ENCODE measurements around the gene INHBE.
"Not testable (repeated sequence)": the region's sequence is repeated elsewhere in the genome, so short reads cannot be mapped to it uniquely, and the experiment has no call there.

Gene INHBE, protein sequence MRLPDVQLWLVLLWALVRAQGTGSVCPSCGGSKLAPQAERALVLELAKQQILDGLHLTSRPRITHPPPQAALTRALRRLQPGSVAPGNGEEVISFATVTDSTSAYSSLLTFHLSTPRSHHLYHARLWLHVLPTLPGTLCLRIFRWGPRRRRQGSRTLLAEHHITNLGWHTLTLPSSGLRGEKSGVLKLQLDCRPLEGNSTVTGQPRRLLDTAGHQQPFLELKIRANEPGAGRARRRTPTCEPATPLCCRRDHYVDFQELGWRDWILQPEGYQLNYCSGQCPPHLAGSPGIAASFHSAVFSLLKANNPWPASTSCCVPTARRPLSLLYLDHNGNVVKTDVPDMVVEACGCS

DNA sequence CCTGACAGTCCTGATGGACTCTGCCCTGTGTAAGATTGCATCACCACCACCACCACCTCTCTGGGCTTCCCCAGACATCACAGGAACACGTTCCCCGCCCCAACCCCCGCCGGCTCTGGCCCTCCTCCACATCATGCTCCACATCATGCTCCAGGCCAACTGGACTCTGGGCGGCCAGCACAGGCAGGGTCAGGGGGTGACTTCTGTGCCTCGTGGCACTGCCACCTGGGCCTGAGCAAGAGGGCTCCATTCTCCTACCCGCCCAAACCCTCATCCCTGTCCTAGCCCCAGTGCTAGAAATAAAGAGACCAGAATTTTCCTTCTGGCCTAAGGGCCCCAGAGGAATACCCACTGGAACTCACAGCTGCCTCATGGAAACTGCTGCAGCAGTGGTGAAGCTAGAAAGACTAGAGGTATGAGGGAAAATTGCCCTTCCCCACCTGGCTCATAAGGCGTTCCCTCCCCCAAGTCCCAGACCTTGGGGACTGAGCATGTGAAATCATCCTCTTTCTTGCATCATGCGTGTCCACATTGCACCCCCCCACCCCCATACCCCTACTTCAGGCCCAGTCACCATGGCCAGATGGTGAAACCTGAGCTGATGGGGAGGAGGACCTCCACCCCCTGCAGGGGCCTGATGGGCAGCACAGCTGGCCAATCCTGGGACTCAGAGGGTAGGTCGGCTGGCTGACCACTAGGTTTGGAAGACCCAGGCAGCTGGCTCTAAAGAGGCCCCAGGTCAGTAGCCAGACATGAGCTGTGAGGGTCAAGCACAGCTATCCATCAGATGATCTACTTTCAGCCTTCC is at the start of gene INHBE:
Gene INHBE (plus strand): TSS at position 742 of the 808 bp plus-strand sequence. CDS start 230 bp downstream, outside the sequence.
- no peak for FAIRE-seq

DNA sequence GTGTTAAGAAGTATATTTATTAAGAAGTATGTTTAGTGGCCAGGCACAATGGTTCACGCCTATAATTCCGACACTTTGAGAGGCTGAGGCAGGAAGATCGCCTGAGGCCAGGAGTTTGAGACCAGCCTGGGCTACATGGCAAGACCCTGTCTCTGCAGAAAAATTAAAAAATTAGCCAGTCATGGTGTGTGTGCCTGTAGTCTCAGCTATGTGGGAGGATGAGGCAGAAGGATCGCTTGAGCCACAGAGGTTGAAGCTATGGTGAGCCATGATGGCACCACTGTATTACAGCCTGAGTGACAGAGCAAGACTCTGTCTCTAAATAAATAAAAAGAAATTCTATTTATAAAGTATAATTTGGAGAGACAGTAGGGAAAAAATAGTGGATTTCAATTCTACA is 44.6 kb upstream of the INHBE start:
- FAIRE-seq: no peak

DNA sequence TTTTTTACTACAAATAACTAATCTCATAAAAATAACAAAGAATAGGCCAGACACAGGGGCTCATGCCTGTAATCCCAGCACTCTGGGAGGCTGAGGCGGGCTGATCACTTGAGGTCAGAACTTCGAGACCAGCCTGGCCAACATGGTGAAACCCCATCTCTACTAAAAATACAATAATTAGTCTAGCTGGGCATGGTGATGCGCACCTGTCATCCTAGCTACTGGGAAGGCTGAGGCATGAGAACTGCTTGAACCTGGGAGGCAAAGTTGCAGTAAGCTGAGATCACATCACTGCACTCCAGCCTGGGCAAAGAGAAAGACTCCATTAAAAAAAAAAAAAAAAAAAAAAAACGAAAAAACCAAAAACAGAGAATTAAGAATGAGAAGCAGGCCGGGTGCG is 40.9 kb upstream of the INHBE start:
- not testable (repeated sequence) for FAIRE-seq

DNA sequence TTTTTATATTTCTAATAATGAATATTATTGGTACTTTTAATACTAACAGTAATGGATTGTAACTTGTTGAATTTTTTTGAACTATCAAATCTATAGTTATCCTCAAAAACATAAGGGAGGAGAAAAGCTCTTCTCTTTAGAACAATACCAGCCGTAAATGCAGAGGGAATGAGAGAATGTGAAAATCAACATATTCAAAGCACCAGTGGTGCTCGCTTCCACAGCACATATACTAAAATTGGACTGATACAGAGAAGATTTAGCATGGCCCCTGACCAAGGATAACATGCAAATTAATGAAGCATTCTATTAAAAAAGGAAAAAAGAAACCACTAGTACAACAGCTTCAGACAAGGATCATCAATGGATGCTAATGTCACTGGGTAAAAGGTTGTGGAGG is 40.0 kb upstream of the INHBE start:
- FAIRE-seq: no peak

DNA sequence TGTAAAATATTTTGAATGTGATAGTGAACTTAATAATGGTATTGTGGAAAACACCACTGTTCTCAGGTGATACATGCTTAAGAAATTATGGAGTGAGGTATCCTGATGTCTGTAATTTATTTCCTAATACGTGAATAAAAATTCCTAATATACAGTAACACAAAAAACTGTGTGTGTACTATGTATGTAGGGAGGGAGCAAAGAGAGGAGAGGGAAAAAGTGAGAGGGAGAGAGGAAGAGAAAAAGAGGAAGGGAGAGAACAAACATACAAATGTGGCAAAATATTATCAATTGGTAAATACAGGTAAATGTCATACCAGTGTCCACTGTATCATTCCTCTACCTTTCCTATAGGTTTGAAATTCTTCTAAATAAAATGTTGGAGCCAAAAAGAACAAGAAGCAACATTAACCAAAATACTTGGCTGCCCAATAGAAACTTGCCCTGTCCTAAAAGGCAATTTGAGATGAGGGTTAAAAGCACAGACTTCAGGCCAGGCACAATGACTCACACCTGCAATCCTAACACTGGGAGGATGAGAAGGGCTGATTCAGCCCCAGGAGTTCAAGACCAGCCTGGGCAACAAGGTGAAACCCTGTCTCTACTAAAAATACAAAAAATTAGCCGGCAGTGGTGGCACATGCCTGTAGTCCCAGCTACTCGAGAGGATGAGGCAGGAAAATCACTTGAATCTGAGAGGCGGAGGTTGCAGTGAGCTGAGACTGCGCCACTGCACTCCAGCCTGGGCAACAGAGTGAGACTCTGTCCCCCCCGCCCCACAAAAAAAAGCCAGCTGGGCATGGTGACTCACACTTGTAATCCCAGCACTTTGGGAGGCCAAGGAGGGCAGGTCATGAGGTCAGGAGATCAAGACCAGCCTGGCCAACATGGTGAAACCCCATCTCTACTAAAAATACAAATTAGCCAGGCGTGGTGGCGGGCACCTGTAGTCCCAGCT is 38.8 kb upstream of the INHBE start:
- FAIRE-seq: no peak

DNA sequence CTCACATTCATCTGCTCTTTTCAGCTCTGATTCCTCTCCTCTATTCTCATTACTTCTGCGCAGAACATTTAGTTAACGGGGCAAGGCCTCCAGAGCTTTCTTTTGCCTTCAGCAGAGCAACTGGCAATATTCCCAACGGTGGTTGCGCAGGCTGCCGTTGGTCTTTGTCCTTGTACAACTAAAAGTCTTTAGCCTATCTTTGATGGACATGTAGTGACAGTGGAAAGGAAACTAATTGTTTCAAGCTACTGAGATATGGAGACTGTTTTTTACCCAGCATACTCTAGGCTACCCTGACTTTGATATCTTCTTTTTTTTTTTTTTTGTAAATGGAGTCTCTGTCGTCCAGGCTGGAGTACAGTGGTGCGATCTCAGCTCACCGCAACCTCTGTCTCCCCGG is 36.9 kb upstream of the INHBE start:
- FAIRE-seq: no peak

DNA sequence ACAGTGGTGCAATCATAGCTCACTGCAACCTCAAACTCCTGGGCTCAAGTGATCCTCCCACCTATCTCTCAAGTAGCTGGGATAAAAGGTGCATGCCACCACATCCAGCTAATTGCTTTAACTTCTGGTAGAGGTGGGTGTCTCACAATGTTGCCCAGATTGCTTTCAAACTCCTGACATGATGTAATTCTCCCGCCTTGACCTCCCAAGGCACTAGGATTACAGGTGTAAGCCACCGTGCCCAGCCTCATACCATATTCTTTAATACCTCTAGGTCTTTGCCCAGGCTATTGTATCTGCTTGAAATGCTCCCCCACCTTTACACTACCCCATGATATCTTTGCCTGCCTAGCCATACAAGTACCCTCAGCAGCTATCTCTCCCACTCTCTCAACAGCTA is 35.6 kb upstream of the INHBE start:
- FAIRE-seq: no peak

DNA sequence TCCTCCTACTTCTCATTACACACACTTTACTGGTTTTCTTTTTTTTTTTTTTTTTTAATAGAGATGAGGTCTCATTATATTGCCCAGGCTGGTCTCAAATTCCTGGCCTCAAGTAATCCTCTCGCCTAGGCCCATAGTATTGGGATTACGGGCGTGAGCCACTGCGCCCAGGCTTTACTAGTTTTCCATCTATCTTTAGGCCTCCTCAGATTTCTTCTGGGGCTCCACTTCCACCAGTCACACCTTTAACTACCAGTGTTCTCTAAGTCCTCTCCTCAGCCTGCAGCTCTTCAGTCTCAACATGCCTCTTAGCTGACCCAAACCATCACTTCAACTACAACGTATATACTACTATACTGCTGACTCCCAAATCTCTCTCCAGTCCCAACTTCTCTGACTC is 34.6 kb upstream of the INHBE start:
- FAIRE-seq: no peak

DNA sequence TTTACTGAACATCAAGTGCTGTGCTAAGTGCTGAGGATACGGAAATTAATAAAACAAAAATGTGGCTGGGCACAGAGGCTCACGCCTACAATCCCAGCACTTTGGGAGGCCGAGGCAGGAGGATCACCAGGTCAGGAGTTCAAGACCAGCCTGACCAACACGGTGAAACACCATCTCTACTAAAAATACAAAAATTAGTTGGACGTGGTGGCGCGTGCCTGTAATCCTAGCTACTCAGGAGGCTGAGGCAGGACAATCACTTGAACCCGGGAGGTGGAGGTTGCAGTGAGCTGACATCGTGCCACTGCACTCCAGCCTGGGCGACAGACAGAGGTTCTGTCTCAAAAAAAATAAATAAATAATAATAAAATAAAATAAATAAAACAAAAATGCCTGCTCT is 28.2 kb upstream of the INHBE start:
- not testable (repeated sequence) for FAIRE-seq

DNA sequence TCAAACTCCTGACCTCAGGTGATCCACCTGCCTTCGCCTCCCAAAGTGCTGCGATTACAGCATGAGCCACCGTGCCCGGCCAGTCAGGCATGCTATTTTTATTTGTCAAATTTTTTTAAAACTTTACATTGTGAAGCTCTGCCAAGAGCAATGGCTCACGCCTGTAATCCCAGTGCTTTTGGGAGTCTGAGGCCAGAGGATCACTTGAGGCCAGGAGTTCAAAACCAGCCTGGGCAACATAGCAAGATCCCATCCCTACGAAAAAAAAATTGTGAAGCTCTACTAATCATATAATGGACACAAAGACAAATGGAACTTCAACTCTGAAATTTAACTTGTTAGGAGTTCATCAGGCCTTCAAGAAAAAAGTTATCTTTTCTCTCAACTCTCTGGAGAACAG is 26.1 kb upstream of the INHBE start:
- no peak for FAIRE-seq

DNA sequence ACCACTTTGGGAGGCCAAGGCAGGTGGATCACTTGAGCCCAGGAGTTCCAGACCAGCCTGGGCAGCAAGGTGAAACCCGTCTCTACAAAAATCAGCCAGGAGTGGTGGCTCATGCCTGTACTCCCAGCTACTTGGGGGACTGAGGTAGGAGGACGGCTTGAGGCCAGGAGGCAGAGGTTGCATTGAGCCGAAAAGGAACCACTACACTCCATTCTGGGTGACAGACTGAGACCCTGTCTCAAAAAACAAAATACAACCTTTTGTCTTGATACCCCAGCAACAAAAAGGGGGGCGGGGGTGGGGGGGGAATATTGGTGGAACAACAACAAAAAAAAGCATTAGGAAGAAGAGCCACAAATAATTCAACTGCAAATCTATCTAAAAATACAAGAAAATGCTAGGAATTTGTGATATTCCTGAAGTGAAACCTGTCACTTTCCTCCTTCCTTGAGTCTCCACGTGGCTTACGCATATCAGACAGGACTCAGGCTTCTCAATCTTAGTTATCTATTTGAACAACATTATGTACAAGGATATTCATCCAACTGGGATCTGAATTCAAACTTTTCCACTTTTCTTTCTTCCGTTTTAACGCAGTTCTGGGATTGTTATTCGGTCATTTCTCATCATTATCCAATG is 25.5 kb upstream of the INHBE start:
- no peak for FAIRE-seq

DNA sequence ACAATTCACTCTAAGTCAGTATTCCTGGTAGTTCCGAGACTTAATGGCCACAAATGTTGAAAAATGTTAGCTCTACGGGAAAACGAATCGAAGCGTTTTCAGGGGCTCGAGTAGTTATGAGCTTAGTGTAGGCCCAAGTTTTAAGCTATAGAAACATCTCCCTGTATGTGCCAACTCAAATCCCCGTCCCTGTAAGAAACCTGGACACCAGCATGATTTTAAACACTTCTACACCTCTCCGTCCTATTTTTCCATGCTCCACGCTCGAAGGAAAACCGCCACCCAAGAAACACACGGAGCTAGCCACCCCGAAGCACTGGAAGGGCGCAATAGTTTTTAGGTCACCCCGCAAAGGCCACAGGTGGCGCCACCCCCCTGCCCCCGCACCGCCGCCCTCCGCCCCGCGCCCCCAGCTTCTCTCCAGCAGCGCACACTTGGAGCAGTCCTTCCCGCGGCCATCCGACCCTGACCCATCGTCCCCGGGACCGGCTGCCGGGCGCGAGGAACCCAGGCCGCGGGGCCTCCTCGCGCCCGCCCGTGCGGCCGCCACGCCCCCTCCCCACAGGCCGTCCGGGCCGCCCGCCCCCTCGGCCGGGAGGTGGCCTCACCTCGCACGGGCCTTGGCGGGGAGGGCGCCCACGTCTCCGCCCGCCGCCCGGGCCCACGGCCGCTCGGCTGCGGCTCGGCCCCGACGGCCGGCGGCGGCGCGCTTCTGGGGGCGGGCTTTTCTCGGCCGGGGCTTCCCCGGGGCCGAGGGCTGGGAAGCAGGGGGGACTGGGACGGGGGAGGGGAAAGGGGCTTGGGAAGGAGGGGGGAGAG is 24.8 kb upstream of the INHBE start:
- FAIRE-seq: no peak

DNA sequence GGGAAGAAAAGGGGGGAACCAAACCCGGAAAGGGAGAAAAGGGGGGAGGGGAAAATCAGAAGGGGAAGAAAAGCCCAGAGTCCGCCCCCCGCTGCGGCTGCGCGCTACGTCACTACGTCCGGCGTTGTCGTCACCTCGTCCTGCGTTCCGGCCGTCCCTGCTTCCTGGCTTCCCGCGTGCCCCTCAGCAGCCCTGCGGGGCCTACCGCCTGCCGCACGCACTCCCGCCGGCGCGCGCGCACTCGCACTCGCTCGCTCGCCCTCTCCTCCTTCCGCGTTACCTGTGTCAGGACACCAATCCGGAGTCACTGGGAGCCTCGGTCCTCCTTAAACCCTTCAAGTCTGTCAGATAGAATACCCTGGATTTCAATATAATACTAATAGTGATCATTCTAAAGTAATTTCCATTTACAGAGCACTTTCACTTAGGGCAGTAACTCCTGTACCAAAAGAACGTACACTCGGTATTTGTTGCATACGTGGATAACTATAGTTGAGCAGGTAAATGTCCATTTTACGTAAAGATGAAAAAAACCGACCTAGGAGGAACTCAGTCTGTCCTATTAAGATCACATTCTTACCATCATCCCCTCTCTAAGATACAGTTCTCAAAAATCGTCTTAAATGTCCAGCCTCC is 24.1 kb upstream of the INHBE start, which contains the start of gene R3HDM2:
Gene R3HDM2 (minus strand): TSS at position 113 of the 636 bp plus-strand sequence. CDS start 120,615 bp downstream, outside the sequence.
- FAIRE-seq: no peak

DNA sequence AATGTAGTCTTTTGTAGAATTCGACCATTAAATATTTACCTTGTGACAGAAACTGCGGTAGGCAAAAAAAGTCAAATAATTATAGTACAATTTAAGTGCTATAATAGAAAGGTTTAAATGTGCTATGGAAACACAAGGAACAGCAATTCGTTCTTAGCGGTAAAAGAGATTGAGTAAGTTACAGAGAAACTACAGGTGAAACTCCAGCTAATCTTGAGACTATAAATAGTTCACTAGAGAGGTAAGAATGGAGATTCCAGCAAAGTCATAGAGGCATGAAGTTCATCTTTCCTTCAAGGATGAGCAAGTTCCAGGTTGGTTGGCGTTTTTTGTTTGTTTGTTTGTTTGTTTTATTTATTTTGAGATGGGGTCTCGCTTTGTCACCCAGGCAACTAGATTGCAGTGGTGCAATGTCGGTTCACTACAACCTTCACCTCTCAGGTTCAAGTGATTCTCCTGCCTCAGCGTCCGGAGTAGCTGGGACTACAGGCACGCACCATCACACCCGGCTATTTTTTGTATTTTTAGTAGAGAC is 23.4 kb upstream of the INHBE start:
- FAIRE-seq: no peak

DNA sequence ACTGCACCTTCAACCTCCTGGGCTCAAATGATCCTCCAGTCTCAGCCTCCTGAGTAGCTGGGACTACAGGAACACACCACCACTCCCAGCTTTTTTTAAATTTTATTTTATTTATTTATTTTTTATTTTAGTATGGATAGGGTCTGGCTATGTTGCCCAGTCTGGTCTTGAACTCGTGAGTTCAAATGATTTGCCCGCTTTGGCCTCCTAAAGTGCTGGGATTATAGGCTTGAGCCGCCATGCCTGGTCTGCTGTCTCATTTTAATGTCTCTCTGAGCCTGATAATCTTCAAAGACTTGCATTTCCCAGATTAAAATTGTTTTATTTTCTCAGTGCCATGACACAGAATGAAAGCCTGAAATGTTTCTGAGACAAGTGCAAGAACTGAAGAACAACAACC is 21.7 kb upstream of the INHBE start:
- no peak for FAIRE-seq

DNA sequence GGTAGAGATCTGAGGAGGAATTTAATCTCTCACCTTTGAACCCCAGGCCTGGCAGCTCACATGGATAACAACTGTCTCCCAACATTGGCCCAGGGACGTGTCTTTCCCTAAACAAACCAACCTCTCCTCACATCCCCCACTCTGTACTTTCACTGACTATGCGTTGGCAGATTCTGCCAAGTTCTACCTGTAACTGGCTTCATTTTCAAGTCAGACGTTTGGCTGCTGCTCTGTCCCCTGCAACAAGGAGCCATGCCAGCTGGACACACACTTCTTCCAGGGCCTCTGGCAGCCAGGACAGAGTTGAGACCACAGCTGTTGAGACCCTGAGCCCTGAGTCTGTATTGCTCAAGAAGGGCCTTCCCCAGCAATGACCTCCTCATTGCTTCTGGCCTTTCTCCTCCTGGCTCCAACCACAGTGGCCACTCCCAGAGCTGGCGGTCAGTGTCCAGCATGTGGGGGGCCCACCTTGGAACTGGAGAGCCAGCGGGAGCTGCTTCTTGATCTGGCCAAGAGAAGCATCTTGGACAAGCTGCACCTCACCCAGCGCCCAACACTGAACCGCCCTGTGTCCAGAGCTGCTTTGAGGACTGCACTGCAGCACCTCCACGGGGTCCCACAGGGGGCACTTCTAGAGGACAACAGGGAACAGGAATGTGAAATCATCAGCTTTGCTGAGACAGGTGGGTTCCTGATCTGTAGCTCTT is 20.4 kb upstream of the INHBE start, which contains the start of gene INHBC:
Gene INHBC (plus strand): TSS at position 268 of the 707 bp plus-strand sequence. CDS start 103 bp downstream, at position 371.
- no peak for FAIRE-seq

DNA sequence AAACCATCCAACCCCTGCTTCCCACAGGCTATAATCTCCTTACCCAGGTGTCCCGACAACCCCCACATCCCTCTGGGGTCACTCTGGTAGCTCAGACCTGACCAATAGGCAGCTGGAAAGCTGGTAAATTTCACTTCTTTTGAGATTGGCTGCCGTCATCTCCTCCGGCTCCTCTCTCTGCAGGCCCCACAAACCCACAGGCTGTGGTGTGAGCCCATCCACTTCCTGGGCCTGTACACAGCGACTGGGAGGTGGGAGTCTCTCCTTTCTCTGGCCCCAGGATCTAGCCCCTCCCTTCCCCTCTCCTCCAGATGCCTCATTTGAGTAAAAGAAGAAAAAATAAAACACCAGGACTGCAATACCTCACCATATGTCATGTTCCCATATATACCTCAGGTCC is 19.8 kb upstream of the INHBE start:
- FAIRE-seq: no peak

DNA sequence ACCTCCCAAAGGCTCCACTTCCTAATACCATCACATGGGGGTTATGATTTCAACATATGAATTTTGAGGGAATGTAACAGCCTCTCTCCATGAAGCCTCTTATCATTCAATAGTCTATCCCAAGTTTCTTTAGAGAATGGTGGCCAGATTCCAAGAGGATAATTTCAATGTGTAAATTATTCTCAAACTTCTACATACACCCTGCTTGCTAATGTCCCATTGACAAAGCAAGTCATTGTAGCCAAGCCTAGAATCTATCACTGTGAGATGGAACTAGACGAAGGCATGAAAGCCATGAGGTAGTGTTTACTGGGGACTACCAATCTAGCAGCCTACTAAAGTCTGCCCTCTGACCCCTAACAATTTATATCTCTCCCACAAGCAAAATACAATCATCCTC is 16.7 kb upstream of the INHBE start:
- no peak for FAIRE-seq

DNA sequence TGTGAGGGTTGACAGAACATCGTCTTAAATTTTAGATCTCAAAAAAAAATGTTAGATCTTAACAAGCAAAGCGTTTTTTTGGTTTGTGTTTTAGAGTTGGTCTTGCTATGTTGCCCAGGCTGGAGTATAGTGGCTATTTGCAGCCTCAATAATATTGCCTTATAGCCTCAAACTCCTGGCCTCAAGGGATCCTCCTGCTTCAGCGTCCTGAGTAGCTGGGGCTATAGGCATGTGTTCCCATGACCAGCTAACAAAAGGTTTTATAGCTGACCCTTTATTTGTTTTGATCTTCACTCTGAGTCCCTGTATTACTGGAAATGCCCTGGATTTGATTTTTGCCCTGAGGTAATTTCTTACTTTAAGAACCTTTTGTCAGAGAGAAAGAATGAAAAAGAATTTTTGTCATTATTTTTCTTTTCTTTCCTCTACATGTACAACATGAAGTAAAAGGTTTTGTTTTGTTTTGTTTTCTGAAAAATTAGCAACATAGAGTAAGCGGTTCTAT is 15.3 kb upstream of the INHBE start:
- FAIRE-seq: no peak

DNA sequence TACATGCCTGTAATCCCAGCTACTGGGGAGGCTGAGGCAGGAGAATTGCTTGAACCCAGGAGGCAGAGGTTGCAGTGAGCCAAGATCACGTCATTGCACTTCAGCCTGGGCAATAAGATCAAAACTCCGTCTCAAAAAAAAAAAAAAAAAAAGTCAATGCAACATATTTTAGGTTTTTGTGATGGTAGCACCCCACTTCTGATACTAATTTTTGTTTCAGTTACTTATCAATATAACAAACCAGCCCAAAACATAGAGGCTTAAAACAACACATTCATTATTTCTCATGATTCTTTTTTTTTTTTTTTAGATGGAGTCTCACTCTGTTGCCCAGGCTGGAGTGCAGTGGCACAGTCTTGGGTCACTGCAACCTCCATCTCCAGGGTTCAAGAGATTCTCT is 13.7 kb upstream of the INHBE start:
- FAIRE-seq: not testable (repeated sequence)
